Measurements from ENCODE around the gene KIF16B. TPM values are rescaled to one million over a fixed set of nuclear protein-coding genes. Genes with fewer than 3 reads are reported as not detected.
"Not testable (repeated sequence)": the region's sequence is repeated elsewhere in the genome, so short reads cannot be mapped to it uniquely, and the experiment has no call there.

The KIF16B gene
- polyA plus RNA-seq, 1 donor: 25.0 TPM

- DNase-seq (ENCODE audit: low read depth): no peak
Measured at GRCh38 chr20:16553684-16554083, 19.6 kb downstream of the KIF16B start.

- no peak for DNase-seq (ENCODE audit: low read depth)
Measured at GRCh38 chr20:16553101-16553500, 20.1 kb downstream of the KIF16B start.

GRCh38 chr20:16552015-16552414 lies 21.2 kb downstream of the KIF16B start:
- no peak for DNase-seq (ENCODE audit: low read depth)

GRCh38 chr20:16551607-16552006 lies 21.6 kb downstream of the KIF16B start:
- no peak for DNase-seq (ENCODE audit: low read depth)

GRCh38 chr20:16548068-16548672 lies 25.1 kb downstream of the KIF16B start:
- no peak for DNase-seq (ENCODE audit: low read depth)

- no peak for DNase-seq (ENCODE audit: low read depth)
Measured at GRCh38 chr20:16544949-16545348, 28.3 kb downstream of the KIF16B start.

GRCh38 chr20:16542477-16542876 lies 30.8 kb downstream of the KIF16B start:
- no peak for DNase-seq (ENCODE audit: low read depth)

- DNase-seq (ENCODE audit: low read depth): no peak
Measured at GRCh38 chr20:16541878-16542277, 31.4 kb downstream of the KIF16B start.

GRCh38 chr20:16541226-16541625 lies 32.0 kb downstream of the KIF16B start:
- no peak for DNase-seq (ENCODE audit: low read depth)

GRCh38 chr20:16539280-16540021 lies 33.8 kb downstream of the KIF16B start:
- no peak for DNase-seq (ENCODE audit: low read depth)

GRCh38 chr20:16538779-16539178 lies 34.5 kb downstream of the KIF16B start:
- DNase-seq (ENCODE audit: low read depth): no peak

GRCh38 chr20:16537918-16538317 lies 35.3 kb downstream of the KIF16B start:
- DNase-seq (ENCODE audit: low read depth): no peak

GRCh38 chr20:16537025-16537665 lies 36.1 kb downstream of the KIF16B start:
- DNase-seq (ENCODE audit: low read depth): no peak

- no peak for DNase-seq (ENCODE audit: low read depth)
Measured at GRCh38 chr20:16535277-16535676, 38.0 kb downstream of the KIF16B start.

GRCh38 chr20:16533502-16533901 lies 39.7 kb downstream of the KIF16B start:
- DNase-seq (ENCODE audit: low read depth): no peak

GRCh38 chr20:16531485-16531884 lies 41.8 kb downstream of the KIF16B start:
- no peak for DNase-seq (ENCODE audit: low read depth)

- DNase-seq (ENCODE audit: low read depth): no peak
Measured at GRCh38 chr20:16530201-16530681, 43.0 kb downstream of the KIF16B start.

GRCh38 chr20:16528078-16528477 lies 45.2 kb downstream of the KIF16B start:
- no peak for DNase-seq (ENCODE audit: low read depth)

- DNase-seq (ENCODE audit: low read depth): no peak
Measured at GRCh38 chr20:16527438-16527837, 45.8 kb downstream of the KIF16B start.

- DNase-seq (ENCODE audit: low read depth): no peak
Measured at GRCh38 chr20:16526433-16527380, 46.5 kb downstream of the KIF16B start.

GRCh38 chr20:16522651-16523050 lies 50.6 kb downstream of the KIF16B start:
- DNase-seq (ENCODE audit: low read depth): not testable (repeated sequence)

GRCh38 chr20:16520154-16520553 lies 53.1 kb downstream of the KIF16B start:
- DNase-seq (ENCODE audit: low read depth): no peak
